Suprapubic skin (tissue), 4 donors: ENCODE data around the gene ATOSA. TPM values are rescaled to one million over a fixed set of nuclear protein-coding genes. Genes with fewer than 3 reads are reported as not detected.

Experiments used
- DNase-seq, 2 donors: peaks; one replicate each; pipeline ENCODE4 v3.0.0-alpha.2; 2019; ENCODE audit warnings: low spot score in 2 of 2
- H3K27ac ChIP-seq: fragments of 200-600 bp; sonication (generic); one replicate; pipeline ENCODE4 v1.5.1; 2019
- H3K27me3 ChIP-seq: fragments of 200-600 bp; sonication (generic); one replicate; pipeline ENCODE4 v1.5.1; 2019
- H3K36me3 ChIP-seq: fragments of 200-600 bp; sonication (generic); one replicate; pipeline ENCODE4 v1.5.1; 2019
- H3K4me1 ChIP-seq: fragments of 200-600 bp; sonication (generic); one replicate; pipeline ENCODE4 v1.5.1; 2019
- H3K4me3 ChIP-seq: fragments of 200-600 bp; sonication (generic); one replicate; pipeline ENCODE4 v1.5.1; 2019; ENCODE audit warnings: mild to moderate bottlenecking
- H3K9me3 ChIP-seq: fragments of 200-600 bp; sonication (generic); one replicate; pipeline ENCODE4 v1.5.1; 2019
- CTCF ChIP-seq, 2 donors: fragments of 200-600 bp in 1 of 2; fragments of 450-650 bp in 1 of 2; sonication (generic) in 1 of 2; IDR thresholded peaks; one replicate each; pipeline ENCODE4 v1.5.1; 2016 to 2019; ENCODE audit warnings: antibody characterized with exemption in 2 of 2, mild to moderate bottlenecking in 1 of 2, moderate library complexity in 1 of 2
- EP300 ChIP-seq: sonication (generic); formaldehyde crosslinking; IDR thresholded peaks from one replicate; pipeline ENCODE4 v1.6.1; 2017; ENCODE audit warnings: antibody characterized with exemption
- POLR2A ChIP-seq, 2 donors: fragments of 450-650 bp; IDR thresholded peaks; one replicate each; pipeline ENCODE4 v1.6.1; 2017; ENCODE audit warnings: antibody characterized with exemption in 2 of 2, mild to moderate bottlenecking in 2 of 2, moderate library complexity in 2 of 2
- POLR2AphosphoS5 ChIP-seq, 3 donors: sonication (generic); formaldehyde crosslinking; IDR thresholded peaks; one replicate each; pipeline ENCODE4 v1.6.1; 2017; ENCODE audit warnings: antibody characterized with exemption in 3 of 3
- WGBS: methylation state at CpG from one replicate; pipeline ENCODE4 v1.1.5; 2018; 5-methylcytosine and 5-hydroxymethylcytosine counted together
- total RNA-seq, 4 donors: library from RNA; depleted of rRNA; stranded (reverse); fragments of >200 nt; gene quantifications; one replicate each; pipeline ENCODE4 v1.1.0, GENCODE V29; 2016

ATOSA gene
- total RNA-seq, 4 donors from 2014 or later: 25.7 to 132 (median 57.9) TPM

GRCh38 chr15:52702390-52702789 is 23.2 kb upstream of the ATOSA start:
- Histone ChIP-seq H3K4me3 (no peak overlapping the region), H3K36me3 (no peaks in the 10 kb centered on the region), H3K4me1 (no peaks in the 10 kb centered on the region), H3K27me3 (no peaks in the 10 kb centered on the region), H3K27ac (no peak overlapping the region), H3K9me3 (no peaks in the 10 kb centered on the region)
- 83% methylated on average over 1 of the region's 1 CpG for WGBS
- no peak for TF ChIP-seq POLR2A (IDR thresholded peaks at IDR 0.05)
- TF ChIP-seq POLR2AphosphoS5 (IDR thresholded peaks at IDR 0.05): no peak
- no peak for TF ChIP-seq CTCF (IDR thresholded peaks at IDR 0.05)
- TF ChIP-seq EP300: no peak
- no peak for DNase-seq

DNA sequence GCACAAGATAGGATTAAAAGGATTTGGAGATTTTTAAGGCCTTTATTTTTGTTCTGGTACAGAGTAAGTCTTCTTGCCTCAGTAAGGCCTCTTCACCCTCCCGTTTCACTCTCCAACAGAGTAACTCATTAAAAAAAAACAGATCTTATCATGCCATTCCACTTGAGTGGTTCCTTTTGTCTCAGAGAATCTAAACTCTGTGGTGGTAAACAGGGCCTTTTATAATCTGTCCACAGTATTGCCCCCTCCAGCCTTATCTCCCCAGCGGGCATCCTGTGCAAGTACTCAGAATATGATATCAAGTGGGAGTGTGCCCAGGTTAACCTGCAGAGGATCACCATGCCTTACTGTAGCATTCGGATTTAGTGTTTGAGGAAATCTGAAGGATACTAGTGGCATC is 20.3 kb upstream of the ATOSA start:
- Histone ChIP-seq H3K9me3 (no peaks in the 10 kb centered on the region), H3K27me3 (no peaks in the 10 kb centered on the region), H3K36me3 (no peaks in the 10 kb centered on the region), H3K4me3 (no peak overlapping the region), H3K4me1 (no peaks in the 10 kb centered on the region), H3K27ac (no peak overlapping the region)
- WGBS: 82% methylated on average over 3 of the region's 3 CpGs
- no peak for DNase-seq
- TF ChIP-seq POLR2AphosphoS5 (IDR thresholded peaks at IDR 0.05) (no peak), EP300 (no peak), CTCF (IDR thresholded peaks at IDR 0.05) (no peak), POLR2A (IDR thresholded peaks at IDR 0.05) (no peak)

GRCh38 chr15:52698514-52698913 is 19.3 kb upstream of the ATOSA start:
- Histone ChIP-seq H3K27ac (no peak overlapping the region), H3K36me3 (no peaks in the 10 kb centered on the region), H3K9me3 (no peaks in the 10 kb centered on the region), H3K4me1 (no peaks in the 10 kb centered on the region), H3K27me3 (no peaks in the 10 kb centered on the region), H3K4me3 (no peak overlapping the region)
- no peak for DNase-seq
- no peak for TF ChIP-seq POLR2AphosphoS5 (IDR thresholded peaks at IDR 0.05)
- TF ChIP-seq POLR2A (IDR thresholded peaks at IDR 0.05): no peak
- no peak for TF ChIP-seq EP300
- no peak for TF ChIP-seq CTCF (IDR thresholded peaks at IDR 0.05)
- 0% methylated on average over 1 of the region's 1 CpG for WGBS

DNA sequence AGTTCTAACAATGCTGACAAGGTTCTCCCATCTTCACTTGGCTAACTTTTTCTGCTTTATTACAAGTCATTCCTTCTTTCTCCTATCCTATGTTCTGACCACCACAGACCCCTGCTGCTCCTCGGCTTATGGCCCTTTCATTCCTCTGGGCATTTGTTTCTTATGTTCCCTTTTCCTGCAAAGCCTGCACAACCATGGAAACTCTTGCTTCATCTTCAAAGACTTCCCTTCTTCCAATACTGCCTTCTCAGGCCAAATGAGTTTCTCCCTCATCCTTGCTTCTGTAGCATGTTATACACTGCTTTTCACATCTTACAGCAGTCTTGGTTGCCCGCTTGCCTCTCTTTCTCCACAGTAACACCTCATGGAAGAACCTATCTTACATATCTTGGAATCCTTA is 17.9 kb upstream of the ATOSA start:
- H3K9me3 ChIP-seq: no peaks in the 10 kb centered on the region
- WGBS: 86% methylated on average over 2 of the region's 2 CpGs
- H3K27ac ChIP-seq: no peak overlapping the region

DNA sequence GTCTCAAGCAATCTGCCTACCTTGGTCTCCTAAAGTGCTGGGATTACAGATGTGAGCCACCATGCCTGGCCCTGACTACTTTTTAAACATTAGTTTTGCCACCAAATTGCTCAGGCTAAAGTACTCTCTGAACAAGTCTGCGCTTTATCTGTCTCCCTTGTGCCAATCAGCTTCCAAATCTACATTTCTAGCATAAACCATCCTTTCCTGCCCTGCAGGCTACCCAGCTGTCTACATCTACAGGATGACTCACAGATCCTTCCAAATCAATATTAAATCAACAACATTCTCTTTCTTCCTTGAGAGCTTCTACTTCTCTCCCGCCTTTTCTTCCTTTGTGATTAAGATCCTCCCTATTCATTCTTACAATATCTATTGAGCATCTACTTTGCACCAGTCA is 16.0 kb upstream of the ATOSA start:
- H3K27me3 ChIP-seq: no peaks in the 10 kb centered on the region
- WGBS: 55% methylated on average over 2 of the region's 2 CpGs
- no peak for DNase-seq
- no peak overlapping the region for H3K27ac ChIP-seq
- no peaks in the 10 kb centered on the region for H3K36me3 ChIP-seq
- TF ChIP-seq POLR2A (IDR thresholded peaks at IDR 0.05) (no peak), EP300 (no peak), CTCF (IDR thresholded peaks at IDR 0.05) (no peak), POLR2AphosphoS5 (IDR thresholded peaks at IDR 0.05) (no peak)
- no peaks in the 10 kb centered on the region for H3K4me1 ChIP-seq
- no peak overlapping the region for H3K4me3 ChIP-seq
- no peaks in the 10 kb centered on the region for H3K9me3 ChIP-seq

More for the DNA sequence above, 17.9 kb upstream of the ATOSA start:
- H3K4me3 ChIP-seq: no peak overlapping the region
- no peak for DNase-seq
- H3K4me1 ChIP-seq: no peaks in the 10 kb centered on the region
- TF ChIP-seq EP300 (no peak), CTCF (IDR thresholded peaks at IDR 0.05) (no peak), POLR2AphosphoS5 (IDR thresholded peaks at IDR 0.05) (no peak), POLR2A (IDR thresholded peaks at IDR 0.05) (no peak)
- H3K27me3 ChIP-seq: no peaks in the 10 kb centered on the region
- H3K36me3 ChIP-seq: no peaks in the 10 kb centered on the region
